HG03066 (cell line): ENCODE results near the gene SLC35A3.
A peak's percentile ranks its signal among the peaks of the same experiment; 100 is the strongest.
"Not testable (repeated sequence)": the region's sequence is repeated elsewhere in the genome, so short reads cannot be mapped to it uniquely, and the experiment has no call there.

Experiments
- ATAC-seq: cut with Tn5 transposase; IDR thresholded peaks from one replicate; pipeline ENCODE4 v1.9.1; 2021; ENCODE audit warnings: low read depth; ENCODE audit not compliant: unreplicated experiment

Gene SLC35A3

GRCh38 chr1:99969729-99970621, at the start of gene SLC35A3:
Gene SLC35A3, plus strand, starts transcription at chr1:99969996. Its CDS starts 23,559 bp downstream, at chr1:99993555.
- peak; percentile 89 for ATAC-seq

- ATAC-seq = no peak
These were observed 35.0 kb upstream of the SLC35A3 start for GRCh38 chr1:99934801-99935200.

- ATAC-seq = no peak
These were observed 34.3 kb upstream of the SLC35A3 start for GRCh38 chr1:99935534-99935933.

GRCh38 chr1:99936071-99936470, 33.7 kb upstream of the SLC35A3 start:
- ATAC-seq = no peak

GRCh38 chr1:99942723-99943122, 27.1 kb upstream of the SLC35A3 start:
- no peak for ATAC-seq

- no peak for ATAC-seq
These were observed 26.5 kb upstream of the SLC35A3 start for GRCh38 chr1:99943223-99943794.

GRCh38 chr1:99944192-99944591, 25.6 kb upstream of the SLC35A3 start:
- no peak for ATAC-seq

- ATAC-seq = no peak
These were observed 24.6 kb upstream of the SLC35A3 start for GRCh38 chr1:99945174-99945573.

- no peak for ATAC-seq
These were observed 19.3 kb upstream of the SLC35A3 start for GRCh38 chr1:99950486-99950885.

GRCh38 chr1:99952522-99952921, 17.3 kb upstream of the SLC35A3 start:
- ATAC-seq = no peak

- no peak for ATAC-seq
These were observed 14.4 kb upstream of the SLC35A3 start for GRCh38 chr1:99955375-99955774.

- no peak for ATAC-seq
These were observed 13.0 kb upstream of the SLC35A3 start for GRCh38 chr1:99956755-99957154.

- ATAC-seq = no peak
These were observed 12.0 kb upstream of the SLC35A3 start for GRCh38 chr1:99957818-99958217.

- ATAC-seq = not testable (repeated sequence)
These were observed 10.5 kb upstream of the SLC35A3 start for GRCh38 chr1:99959189-99959705.

GRCh38 chr1:99960260-99960659, 9.5 kb upstream of the SLC35A3 start:
- ATAC-seq = not testable (repeated sequence)

- no peak for ATAC-seq
These were observed 6.6 kb upstream of the SLC35A3 start for GRCh38 chr1:99963041-99963795.

- no peak for ATAC-seq
These were observed 5.0 kb upstream of the SLC35A3 start for GRCh38 chr1:99964806-99965205.

GRCh38 chr1:99965646-99966375, 4.0 kb upstream of the SLC35A3 start:
- no peak for ATAC-seq

- no peak for ATAC-seq
These were observed 1.6 kb upstream of the SLC35A3 start for GRCh38 chr1:99968214-99968613.

GRCh38 chr1:99969260-99969728, 502 bp upstream of the SLC35A3 start:
- peak; percentile 13 for ATAC-seq
